Right kidney (tissue), 1 donor: ENCODE results near the gene PEX14.
A peak's percentile ranks its signal among the peaks of the same experiment; 100 is the strongest.

Experiments
- DNase-seq: peaks from one replicate; pipeline ENCODE4 v3.0.0-alpha.2; 2016

The PEX14 gene

GRCh38 chr1:10516925-10517676 lies 42.4 kb downstream of the PEX14 start:
- DNase-seq, result no peak

- no peak for DNase-seq
Observed at GRCh38 chr1:10517677-10517982, 42.9 kb downstream of the PEX14 start.

GRCh38 chr1:10519016-10519417 lies 44.3 kb downstream of the PEX14 start:
- peak; percentile 49 for DNase-seq

- no peak for DNase-seq
Observed at GRCh38 chr1:10520497-10520896, 45.7 kb downstream of the PEX14 start.

GRCh38 chr1:10520952-10521351 lies 46.2 kb downstream of the PEX14 start:
- no peak for DNase-seq

- no peak for DNase-seq
Observed at GRCh38 chr1:10521537-10522157, 46.9 kb downstream of the PEX14 start.

GRCh38 chr1:10522322-10522860 lies 47.6 kb downstream of the PEX14 start:
- DNase-seq, result no peak

- no peak for DNase-seq
Observed at GRCh38 chr1:10525208-10525607, 50.5 kb downstream of the PEX14 start.

GRCh38 chr1:10528066-10529014 lies 53.6 kb downstream of the PEX14 start:
- no peak for DNase-seq

- DNase-seq, result no peak
Observed at GRCh38 chr1:10529091-10529490, 54.3 kb downstream of the PEX14 start.

GRCh38 chr1:10529765-10530164 lies 55.0 kb downstream of the PEX14 start:
- DNase-seq, result no peak

GRCh38 chr1:10530281-10530740 lies 55.6 kb downstream of the PEX14 start:
- peak; percentile 67 for DNase-seq

GRCh38 chr1:10530756-10531495 lies 56.2 kb downstream of the PEX14 start:
- DNase-seq, result no peak

GRCh38 chr1:10532362-10532761 lies 57.6 kb downstream of the PEX14 start:
- DNase-seq, result no peak

GRCh38 chr1:10534519-10534918 lies 59.8 kb downstream of the PEX14 start:
- no peak for DNase-seq

GRCh38 chr1:10536133-10536770 lies 61.5 kb downstream of the PEX14 start:
- DNase-seq, result no peak

- no peak for DNase-seq
Observed at GRCh38 chr1:10537082-10537766, 62.5 kb downstream of the PEX14 start.

- no peak for DNase-seq
Observed at GRCh38 chr1:10538646-10539355, 64.1 kb downstream of the PEX14 start.

- no peak for DNase-seq
Observed at GRCh38 chr1:10539411-10540043, 64.8 kb downstream of the PEX14 start.
